ENCODE measurements around the gene MROH2A.
A peak's percentile ranks its signal among the peaks of the same experiment; 100 is the strongest.

The MROH2A gene

DNA sequence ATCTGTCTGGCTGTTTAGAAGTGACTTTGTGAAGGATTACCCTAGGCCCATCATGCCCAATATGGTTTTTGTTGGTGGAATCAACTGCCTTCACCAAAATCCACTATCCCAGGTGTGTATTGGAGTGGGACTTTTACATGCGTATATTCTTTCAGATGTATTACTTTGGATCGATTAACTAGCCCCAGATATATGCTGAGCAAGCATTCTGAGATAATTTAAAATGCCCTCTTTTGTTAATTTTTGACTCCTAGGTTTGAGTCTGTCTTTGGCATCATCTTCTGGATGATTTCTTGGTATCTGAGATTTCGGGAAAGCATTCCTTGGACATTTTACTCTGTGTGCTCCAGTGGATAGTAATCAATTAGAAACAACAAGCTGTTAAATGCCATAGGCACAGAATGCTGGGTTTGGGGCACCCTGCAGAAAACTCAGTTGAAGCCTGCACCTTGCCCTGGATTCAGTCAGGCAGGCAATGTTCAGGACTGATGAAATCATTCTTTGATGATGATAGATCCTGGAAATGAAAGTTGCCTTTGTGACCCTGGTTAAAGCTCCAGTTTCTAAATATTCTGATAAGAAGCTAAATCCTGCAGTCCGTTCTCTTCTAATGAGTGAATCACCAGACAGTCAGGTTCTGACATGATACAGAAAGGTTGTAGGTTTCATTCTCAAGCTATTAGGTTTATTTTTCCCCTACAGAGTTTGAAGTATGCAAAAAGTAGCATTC, 16.9 kb upstream of the MROH2A start:
- DNase-seq, result no peak

- DNase-seq, result no peak
These were observed 13.9 kb upstream of the MROH2A start for GRCh38 chr2:233764264-233764663.

DNA sequence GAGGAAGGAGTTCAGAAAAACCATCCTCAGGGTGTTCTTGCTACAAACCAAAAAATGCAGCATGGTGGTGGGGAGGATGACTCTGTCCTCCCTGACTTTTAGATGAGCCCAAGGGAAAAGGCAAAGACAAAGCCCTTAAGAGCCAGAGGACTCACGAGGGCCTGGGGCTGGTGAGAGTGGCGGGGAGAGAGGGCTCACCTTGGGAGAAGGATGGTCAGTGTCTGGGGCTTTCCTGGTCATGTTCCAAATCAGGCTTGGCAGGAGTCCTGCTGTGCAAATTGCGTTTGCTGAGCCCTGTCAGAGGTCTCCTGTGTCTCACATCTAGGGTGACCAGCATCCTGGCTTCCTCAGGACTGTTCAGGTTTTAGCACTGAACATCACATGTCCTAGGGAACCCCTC, 13.4 kb upstream of the MROH2A start:
- no peak for DNase-seq

DNA sequence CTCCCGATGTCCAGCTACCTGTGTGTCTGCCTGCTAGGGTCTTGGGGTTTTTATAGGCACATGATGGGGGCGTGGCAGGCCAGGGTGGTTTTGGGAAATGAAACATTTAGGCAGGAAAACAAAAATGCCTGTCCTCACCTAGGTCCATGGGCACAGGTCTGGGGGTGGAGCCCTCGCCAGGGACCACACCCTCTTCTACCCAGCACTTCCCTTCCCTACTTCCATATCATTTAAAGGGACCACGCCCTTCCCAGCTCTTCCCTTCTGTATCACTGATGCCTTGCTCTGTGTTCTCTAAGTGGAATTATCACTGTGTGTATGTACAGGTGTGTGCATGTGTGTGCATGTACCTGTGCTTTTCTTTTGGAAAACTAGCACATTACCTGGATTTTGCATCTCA, 11.7 kb upstream of the MROH2A start:
- DNase-seq, result no peak

DNA sequence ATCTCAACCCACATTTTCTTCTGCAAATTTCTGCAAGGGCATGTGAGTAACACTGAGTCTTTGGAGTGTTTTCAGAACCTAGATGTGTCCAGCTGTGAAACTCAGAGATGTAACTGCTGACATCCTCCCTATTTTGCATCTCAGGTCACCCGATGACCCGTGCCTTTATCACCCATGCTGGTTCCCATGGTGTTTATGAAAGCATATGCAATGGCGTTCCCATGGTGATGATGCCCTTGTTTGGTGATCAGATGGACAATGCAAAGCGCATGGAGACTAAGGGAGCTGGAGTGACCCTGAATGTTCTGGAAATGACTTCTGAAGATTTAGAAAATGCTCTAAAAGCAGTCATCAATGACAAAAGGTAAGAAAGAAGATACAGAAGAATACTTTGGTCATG, 10.1 kb upstream of the MROH2A start:
- DNase-seq, result no peak

- no peak for DNase-seq
These were observed 8.9 kb upstream of the MROH2A start for GRCh38 chr2:233769260-233769659.

- no peak for DNase-seq
These were observed 6.0 kb upstream of the MROH2A start for GRCh38 chr2:233772153-233772552.

DNA sequence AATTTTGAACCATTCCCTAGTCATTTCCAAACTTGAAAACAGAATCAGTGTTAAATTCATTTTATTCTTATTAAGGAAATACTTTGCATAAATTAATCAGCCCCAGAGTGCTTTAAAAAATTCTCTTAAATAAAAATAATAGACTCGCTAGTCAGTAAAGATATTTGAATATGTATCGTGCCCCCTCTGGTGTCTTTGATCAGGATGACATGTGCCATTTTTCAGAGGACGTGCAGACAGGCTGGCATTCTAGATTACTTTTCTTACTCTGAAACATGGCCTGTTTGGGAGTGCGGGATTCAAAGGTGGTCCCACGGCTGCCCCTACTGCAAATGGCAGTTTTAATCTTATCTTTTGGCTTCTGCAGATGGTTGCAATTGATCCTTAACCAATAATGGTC, 5.5 kb upstream of the MROH2A start:
- no peak for DNase-seq

GRCh38 chr2:233773854-233774253, 4.3 kb upstream of the MROH2A start:
- no peak for DNase-seq

DNA sequence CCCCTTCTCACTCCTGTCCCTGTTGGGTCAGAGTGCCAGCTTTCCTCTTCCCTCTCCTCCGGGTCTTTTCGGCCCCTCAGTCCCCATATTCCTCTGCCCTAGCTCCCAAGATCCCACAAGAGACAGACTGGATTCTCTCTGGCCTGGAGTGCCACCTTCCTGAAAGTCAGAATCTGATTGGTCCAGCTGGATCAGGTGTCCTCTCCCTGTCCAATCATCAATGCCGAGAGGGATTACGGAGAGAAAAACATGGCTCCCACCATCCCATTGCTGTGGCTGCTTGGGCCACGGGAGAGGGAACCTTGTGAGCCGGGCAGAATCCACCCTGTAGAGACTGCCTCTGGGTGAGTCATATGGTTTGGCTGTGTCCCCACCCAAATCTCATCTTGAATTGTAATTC, 2.7 kb upstream of the MROH2A start:
- no peak for DNase-seq

DNA sequence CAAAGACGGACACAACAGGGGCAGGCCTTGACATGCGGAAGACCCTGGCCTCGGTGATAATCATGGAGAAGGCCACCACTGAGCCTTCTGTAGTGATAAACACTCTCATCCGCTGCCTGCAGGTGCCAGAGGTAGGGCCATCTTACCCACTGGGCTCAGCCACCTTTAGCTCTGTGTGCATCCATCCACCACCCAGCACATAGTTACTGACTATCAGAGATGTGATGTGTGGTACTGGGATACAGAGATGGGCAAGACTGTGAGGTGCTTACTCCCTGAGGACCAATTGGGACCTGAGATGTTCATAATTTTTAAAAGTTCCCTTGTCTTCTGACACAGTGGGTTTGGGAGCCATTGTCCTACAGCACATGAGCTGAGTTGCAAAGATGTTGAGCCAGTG, 1.6 kb downstream of the MROH2A start:
- no peak for DNase-seq

GRCh38 chr2:233780771-233781170, 2.6 kb downstream of the MROH2A start:
- DNase-seq, result no peak

DNA sequence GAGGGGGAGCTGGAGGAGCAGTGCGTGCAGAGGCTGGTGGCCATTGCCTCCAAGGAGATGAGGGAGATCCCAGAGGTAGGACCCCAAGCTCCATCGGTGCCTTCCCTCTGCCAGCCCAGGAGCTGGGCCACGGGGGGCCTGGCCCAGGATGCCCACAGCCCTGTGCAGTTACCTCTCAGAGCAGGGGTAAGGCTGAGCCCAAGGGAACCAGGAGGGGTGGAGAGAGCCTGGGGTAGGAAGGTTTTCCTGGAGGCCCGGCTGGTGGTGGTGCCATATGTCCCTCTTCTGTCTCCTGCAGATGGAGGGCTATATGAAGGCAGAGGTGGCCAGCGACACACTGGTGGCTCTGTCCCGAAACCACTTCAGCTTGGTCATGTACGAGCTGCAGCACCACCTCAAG, 11.4 kb downstream of the MROH2A start:
- DNase-seq, result peak; percentile 6

- DNase-seq, result peak; percentile 17
These were observed 13.2 kb downstream of the MROH2A start for GRCh38 chr2:233791151-233791882.

DNA sequence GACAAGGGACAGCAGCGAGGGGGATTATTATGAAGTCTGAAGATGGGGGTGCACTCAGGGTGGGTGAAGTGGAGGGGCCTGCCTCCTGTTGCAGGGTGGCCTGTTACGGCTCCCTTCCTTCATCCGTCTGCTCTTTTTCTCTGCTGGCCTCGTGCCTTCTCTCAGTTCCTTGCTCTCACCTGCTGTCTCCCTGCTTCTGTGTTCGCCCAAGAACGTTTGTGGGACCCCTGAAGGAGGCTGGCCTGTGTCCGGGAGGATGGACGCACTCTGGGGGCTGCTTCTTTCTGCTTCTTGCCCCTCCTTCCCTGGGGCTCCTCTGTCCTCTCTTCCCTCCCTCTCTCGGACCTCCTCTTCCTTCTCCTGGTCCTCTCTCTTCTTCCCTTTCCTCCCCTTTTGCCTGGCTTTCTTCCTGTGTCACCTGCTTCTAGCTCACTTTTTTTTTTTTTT, 13.8 kb downstream of the MROH2A start:
- peak; percentile 11 for DNase-seq

DNA sequence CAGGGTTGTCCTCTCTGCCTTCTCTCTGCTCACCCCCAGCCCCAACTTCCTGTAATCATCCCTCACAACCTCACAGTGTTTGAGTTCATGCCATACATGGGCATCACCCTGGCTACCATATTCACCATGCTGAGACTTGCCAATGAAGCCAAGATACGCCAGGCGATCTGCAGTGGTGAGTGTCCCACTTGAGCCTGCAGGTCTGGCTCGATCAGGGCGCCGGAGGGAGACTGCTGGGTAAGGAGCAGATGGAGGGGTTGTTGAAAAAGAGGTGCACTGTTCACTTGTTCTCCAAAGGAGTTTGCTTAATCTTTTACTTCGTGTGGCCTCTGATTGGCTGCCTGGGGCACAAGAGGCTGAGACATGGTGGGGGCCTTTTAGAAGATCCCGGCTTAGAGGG, 14.6 kb downstream of the MROH2A start:
- DNase-seq, result no peak

DNA sequence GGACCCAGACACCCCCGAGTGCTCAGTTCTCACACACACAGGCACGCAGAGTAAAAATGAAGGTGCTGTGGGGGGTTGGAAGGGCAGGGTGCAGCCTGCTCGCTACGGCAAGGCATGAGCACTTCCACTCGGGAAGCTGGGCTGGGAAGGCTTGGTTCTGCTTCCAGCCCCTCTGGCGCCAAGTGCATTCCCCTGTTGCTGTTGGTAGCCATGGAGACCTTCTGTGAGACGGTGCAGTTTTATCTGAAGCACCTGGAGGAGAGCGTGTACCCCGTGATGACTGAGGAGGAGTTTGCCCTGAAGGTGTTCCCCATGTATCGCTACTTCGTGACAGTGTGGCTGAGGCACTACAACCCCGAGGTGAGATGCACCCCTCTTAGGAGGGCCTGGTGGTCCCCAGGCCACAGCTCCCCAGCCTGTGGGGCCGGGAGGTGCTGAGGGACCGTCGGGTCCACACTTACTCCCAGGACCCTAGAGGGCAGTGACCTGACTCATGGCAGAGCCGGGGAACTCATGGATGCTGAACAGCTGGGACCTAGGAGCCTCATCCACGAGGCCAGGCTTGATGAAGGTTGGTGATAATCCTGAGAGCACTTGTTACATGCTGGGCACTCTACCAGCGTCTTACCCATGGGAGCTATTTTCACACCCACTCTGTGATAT, 15.5 kb downstream of the MROH2A start:
- peak; percentile 20 for DNase-seq

GRCh38 chr2:233794128-233794658, 16.1 kb downstream of the MROH2A start:
- DNase-seq, result peak; percentile 29

DNA sequence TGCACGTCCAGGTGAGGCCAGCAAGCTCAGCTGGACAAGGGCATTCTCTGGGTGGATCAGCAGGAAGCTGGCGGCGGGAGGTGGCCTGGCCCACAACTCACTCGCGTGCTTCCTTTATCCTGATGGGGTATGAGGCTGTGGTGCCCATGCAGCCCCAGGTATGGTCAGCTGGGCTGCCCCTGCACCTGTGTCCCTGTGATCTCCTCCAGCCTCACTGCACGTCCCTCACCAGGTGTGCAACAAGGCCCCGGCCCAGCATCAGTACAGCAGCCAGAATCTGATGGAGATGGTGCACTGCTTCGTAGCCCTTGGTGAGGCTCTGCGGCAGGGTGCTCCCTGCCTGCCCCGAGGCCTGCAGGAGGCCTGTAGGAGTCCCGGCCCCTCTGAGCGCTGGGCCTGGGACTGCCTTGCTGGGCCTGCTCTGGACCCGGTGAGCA, 17.6 kb downstream of the MROH2A start:
- DNase-seq, result peak; percentile 19

GRCh38 chr2:233796254-233796653, 18.1 kb downstream of the MROH2A start:
- DNase-seq, result no peak

- DNase-seq, result no peak
These were observed 20.4 kb downstream of the MROH2A start for GRCh38 chr2:233798335-233799086.

DNA sequence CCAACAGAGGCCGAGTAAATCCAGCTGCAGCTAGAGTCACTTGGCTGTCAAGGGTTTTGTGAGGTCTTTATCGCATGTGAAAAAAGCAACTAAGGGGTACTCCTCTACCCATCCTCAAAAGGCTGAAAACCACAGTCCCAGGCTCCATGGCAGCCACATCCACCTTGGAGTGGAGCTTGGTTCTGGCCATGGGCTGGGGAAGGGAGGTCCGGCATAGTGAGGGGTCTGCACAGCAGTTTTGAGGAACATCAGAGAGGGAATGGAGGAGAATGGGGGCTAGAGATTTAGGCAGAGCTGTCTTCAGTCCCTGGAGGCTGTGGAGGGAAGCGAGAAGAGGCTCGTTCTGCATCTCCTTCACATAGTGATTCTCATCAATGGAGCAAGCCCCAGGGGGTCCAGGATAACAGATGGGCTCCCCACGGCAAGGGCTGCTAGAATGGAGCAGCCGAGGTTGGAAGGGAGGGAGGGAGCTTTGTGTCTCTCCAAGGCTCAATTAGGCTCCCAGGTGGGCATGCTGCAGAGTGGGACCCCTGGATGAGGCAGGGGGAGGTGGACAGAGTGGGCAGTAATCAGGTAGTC, 21.0 kb downstream of the MROH2A start:
- DNase-seq, result peak; percentile 6

GRCh38 chr2:233799716-233800115, 21.6 kb downstream of the MROH2A start:
- no peak for DNase-seq
